Effector CD4-positive, alpha-beta T cell (primary cell): ENCODE data around the gene MPDZ. TPM values are rescaled to one million over a fixed set of nuclear protein-coding genes. Genes with fewer than 3 reads are reported as not detected.

Source experiments
- DNase-seq: peaks from one replicate; pipeline ENCODE4 v3.0.0-alpha.2; 2020
- total RNA-seq: gene quantifications from one replicate; lab custom pipeline; 2026; lab: John Stamatoyannopoulos, UW

MPDZ gene
- not detected for total RNA-seq

- DNase-seq: no peak
Observed at GRCh38 chr9:13279284-13280141, at the start of gene MPDZ. Gene MPDZ, minus strand, starts transcription at chr9:13279692. Its CDS starts 29,377 bp downstream, at chr9:13250315.

GRCh38 chr9:13324988-13325387, 45.5 kb upstream of the MPDZ start:
- no peak for DNase-seq

GRCh38 chr9:13322828-13323550, 43.5 kb upstream of the MPDZ start:
- no peak for DNase-seq

GRCh38 chr9:13318027-13318426, 38.5 kb upstream of the MPDZ start:
- DNase-seq: no peak

- DNase-seq: no peak
Observed at GRCh38 chr9:13296972-13297371, 17.5 kb upstream of the MPDZ start.

GRCh38 chr9:13295556-13295955, 16.1 kb upstream of the MPDZ start:
- DNase-seq: no peak

- DNase-seq: no peak
Observed at GRCh38 chr9:13292782-13293181, 13.3 kb upstream of the MPDZ start.

- DNase-seq: no peak
Observed at GRCh38 chr9:13292158-13292557, 12.7 kb upstream of the MPDZ start.

- no peak for DNase-seq
Observed at GRCh38 chr9:13291718-13292117, 12.2 kb upstream of the MPDZ start.

GRCh38 chr9:13284011-13284410, 4.5 kb upstream of the MPDZ start:
- DNase-seq: no peak

GRCh38 chr9:13282998-13283397, 3.5 kb upstream of the MPDZ start:
- no peak for DNase-seq

- no peak for DNase-seq
Observed at GRCh38 chr9:13281356-13282016, 2.0 kb upstream of the MPDZ start.

- DNase-seq: no peak
Observed at GRCh38 chr9:13278368-13279246, 885 bp downstream of the MPDZ start.

GRCh38 chr9:13278023-13278367, 1.5 kb downstream of the MPDZ start:
- DNase-seq: no peak

GRCh38 chr9:13274886-13275641, 4.4 kb downstream of the MPDZ start:
- DNase-seq: no peak

- no peak for DNase-seq
Observed at GRCh38 chr9:13270734-13271133, 8.8 kb downstream of the MPDZ start.

GRCh38 chr9:13269589-13270452, 9.7 kb downstream of the MPDZ start:
- no peak for DNase-seq

- no peak for DNase-seq
Observed at GRCh38 chr9:13268469-13268868, 11.0 kb downstream of the MPDZ start.

GRCh38 chr9:13267743-13268142, 11.7 kb downstream of the MPDZ start:
- DNase-seq: no peak

GRCh38 chr9:13266167-13266566, 13.3 kb downstream of the MPDZ start:
- no peak for DNase-seq

- DNase-seq: no peak
Observed at GRCh38 chr9:13264788-13265187, 14.7 kb downstream of the MPDZ start.
